Lung (tissue), 12 donors: ENCODE data around the gene FGF12. TPM values are rescaled to one million over a fixed set of nuclear protein-coding genes. Genes with fewer than 3 reads are reported as not detected.

Source experiments
- ATAC-seq: fragments of 200-7000 bp; cut with Tn5 transposase; one replicate; pipeline ENCODE4 v1.9.1; 2020; ENCODE audit warnings: moderate number of reproducible peaks; ENCODE audit not compliant: insufficient read depth, low FRiP score
- DNase-seq, 3 donors: peaks; one replicate each; pipeline ENCODE4 v3.0.0-alpha.2; 2013 to 2017
- H3K27ac ChIP-seq, 2 donors: one replicate each; pipeline ENCODE4 v1.5.1; 2013; ENCODE audit warnings: mild to moderate bottlenecking in 2 of 2, moderate library complexity in 2 of 2, control low read depth in 1 of 2, inconsistent platforms in 1 of 2, low read depth in 1 of 2, low read length in 1 of 2
- H3K27me3 ChIP-seq, 3 donors: one replicate each; pipeline ENCODE4 v1.5.1; 2013; ENCODE audit warnings: low read length in 2 of 3; ENCODE audit not compliant: control insufficient read depth in 3 of 3, insufficient read depth in 3 of 3
- H3K36me3 ChIP-seq, 4 donors: one replicate each; pipeline ENCODE4 v1.5.1; 2013; ENCODE audit warnings: low read length in 4 of 4, mild to moderate bottlenecking in 1 of 4, moderate library complexity in 1 of 4; ENCODE audit not compliant: control insufficient read depth in 4 of 4, insufficient read depth in 4 of 4
- H3K4me1 ChIP-seq, 5 donors: one replicate each; pipeline ENCODE4 v1.5.1; 2013; ENCODE audit warnings: low read length in 5 of 5, mild to moderate bottlenecking in 2 of 5, moderate library complexity in 1 of 5; ENCODE audit not compliant: control insufficient read depth in 5 of 5, insufficient read depth in 5 of 5
- H3K4me3 ChIP-seq: one replicate; pipeline ENCODE4 v1.5.1; 2013; ENCODE audit warnings: mild to moderate bottlenecking, control low read depth, moderate library complexity
- H3K9ac ChIP-seq, 2 donors: one replicate each; pipeline ENCODE4 v1.5.1; 2013; ENCODE audit warnings: low read length in 2 of 2, control low read depth in 1 of 2; ENCODE audit not compliant: insufficient read depth in 1 of 2
- H3K9me3 ChIP-seq, 4 donors: one replicate each; pipeline ENCODE4 v1.5.1; 2013; ENCODE audit warnings: low read length in 3 of 4, mild to moderate bottlenecking in 1 of 4, moderate library complexity in 1 of 4; ENCODE audit not compliant: control insufficient read depth in 4 of 4, insufficient read depth in 3 of 4
- CTCF ChIP-seq: IDR thresholded peaks from 2 replicates; pipeline ENCODE4 v1.5.1; 2012; ENCODE audit warnings: mild to moderate bottlenecking; ENCODE audit errors: control extremely low read depth, extremely low read depth
- WGBS, 2 donors: extraction: QIAGEN DNeasy Blood & Tissue Kit; methylation state at CpG; one replicate each; pipeline ENCODE4 v1.1.7; 2013; 5-methylcytosine and 5-hydroxymethylcytosine counted together
- polyA plus RNA-seq, 2 donors: library from polyadenylated mRNA; stranded (reverse); fragments of 200-250 nt; gene quantifications; one replicate each; pipeline ENCODE4 v1.2.1, GENCODE V29; 2013
- total RNA-seq, 2 donors: library from RNA; depleted of rRNA in 1 of 2; stranded (reverse); fragments of >200 nt in 1 of 2; gene quantifications; one replicate each; pipeline ENCODE4 v1.2.1, GENCODE V29; 2014 to 2021
- donor health status: control.
- donor health status: control.
- donor health status: Bipolar disorder and iron deficiency.
- donor health status: healthy.
- donor health status: DM: yes; HTN: yes; CAD: no.

FGF12 gene
- total and polyA plus RNA-seq, 4 donors = 0.23 to 6.0 (median 1.7) TPM

- 89 to 94% methylated on average over 1 of the region's 1 CpG for WGBS, 2 donors
- no peak overlapping the region for H3K27ac ChIP-seq
- H3K36me3 ChIP-seq = no peaks in the 10 kb centered on the region
- H3K27me3 ChIP-seq = no peaks in the 10 kb centered on the region
- no peak for TF ChIP-seq CTCF
- DNase-seq = no peak
- no peak overlapping the region for H3K4me3 ChIP-seq
- ATAC-seq = no peak
- no peaks in the 10 kb centered on the region for H3K9me3 ChIP-seq
- H3K9ac ChIP-seq = no peak overlapping the region
- H3K4me1 ChIP-seq = no peaks in the 10 kb centered on the region
Measured at GRCh38 chr3:192161661-192162060, 565.7 kb downstream of the FGF12 start.

GRCh38 chr3:192156382-192156781 lies 571.0 kb downstream of the FGF12 start:
- no peaks in the 10 kb centered on the region for H3K4me1 ChIP-seq
- no peaks in the 10 kb centered on the region for H3K27me3 ChIP-seq
- H3K9ac ChIP-seq = no peak overlapping the region
- H3K4me3 ChIP-seq = no peak overlapping the region
- no peaks in the 10 kb centered on the region for H3K36me3 ChIP-seq
- ATAC-seq (no peak), DNase-seq (peak in 2 of 3 donors; percentile 3 to 17)
- no peak for TF ChIP-seq CTCF
- 55 to 67% methylated on average over 1 of the region's 1 CpG for WGBS, 2 donors
- H3K9me3 ChIP-seq = no peaks in the 10 kb centered on the region
- H3K27ac ChIP-seq = no peak overlapping the region

GRCh38 chr3:192155194-192155593 lies 572.1 kb downstream of the FGF12 start:
- ATAC-seq (no peak), DNase-seq (no peak)
- H3K36me3 ChIP-seq = no peaks in the 10 kb centered on the region
- no peak overlapping the region for H3K27ac ChIP-seq
- no peak overlapping the region for H3K4me3 ChIP-seq
- H3K9me3 ChIP-seq = no peaks in the 10 kb centered on the region
- no peaks in the 10 kb centered on the region for H3K27me3 ChIP-seq
- H3K9ac ChIP-seq = no peak overlapping the region
- no peaks in the 10 kb centered on the region for H3K4me1 ChIP-seq
- TF ChIP-seq CTCF = no peak
- 46% methylated on average over 7 to 9 of the region's 9 CpGs for WGBS, 2 donors

GRCh38 chr3:192133271-192133670 lies 594.1 kb downstream of the FGF12 start:
- TF ChIP-seq CTCF = no peak

More at GRCh38 chr3:192133271-192133670, 594.1 kb downstream of the FGF12 start:
- Histone ChIP-seq H3K9me3 (no peaks in the 10 kb centered on the region), H3K4me3 (no peak overlapping the region), H3K9ac (no peak overlapping the region), H3K36me3 (no peaks in the 10 kb centered on the region), H3K27ac (no peak overlapping the region), H3K4me1 (no peaks in the 10 kb centered on the region), H3K27me3 (no peaks in the 10 kb centered on the region)
- WGBS, 2 donors = 90% methylated on average over 4 of the region's 4 CpGs
- no peak for ATAC-seq
- no peak for DNase-seq
